GM21737 (cell line): ENCODE measurements around the gene SP6.

Experiments
- ATAC-seq: cut with Tn5 transposase; IDR thresholded peaks from one replicate; pipeline ENCODE4 v1.9.1; 2021; ENCODE audit warnings: mild to moderate bottlenecking, moderate library complexity; ENCODE audit not compliant: unreplicated experiment

Gene SP6

DNA sequence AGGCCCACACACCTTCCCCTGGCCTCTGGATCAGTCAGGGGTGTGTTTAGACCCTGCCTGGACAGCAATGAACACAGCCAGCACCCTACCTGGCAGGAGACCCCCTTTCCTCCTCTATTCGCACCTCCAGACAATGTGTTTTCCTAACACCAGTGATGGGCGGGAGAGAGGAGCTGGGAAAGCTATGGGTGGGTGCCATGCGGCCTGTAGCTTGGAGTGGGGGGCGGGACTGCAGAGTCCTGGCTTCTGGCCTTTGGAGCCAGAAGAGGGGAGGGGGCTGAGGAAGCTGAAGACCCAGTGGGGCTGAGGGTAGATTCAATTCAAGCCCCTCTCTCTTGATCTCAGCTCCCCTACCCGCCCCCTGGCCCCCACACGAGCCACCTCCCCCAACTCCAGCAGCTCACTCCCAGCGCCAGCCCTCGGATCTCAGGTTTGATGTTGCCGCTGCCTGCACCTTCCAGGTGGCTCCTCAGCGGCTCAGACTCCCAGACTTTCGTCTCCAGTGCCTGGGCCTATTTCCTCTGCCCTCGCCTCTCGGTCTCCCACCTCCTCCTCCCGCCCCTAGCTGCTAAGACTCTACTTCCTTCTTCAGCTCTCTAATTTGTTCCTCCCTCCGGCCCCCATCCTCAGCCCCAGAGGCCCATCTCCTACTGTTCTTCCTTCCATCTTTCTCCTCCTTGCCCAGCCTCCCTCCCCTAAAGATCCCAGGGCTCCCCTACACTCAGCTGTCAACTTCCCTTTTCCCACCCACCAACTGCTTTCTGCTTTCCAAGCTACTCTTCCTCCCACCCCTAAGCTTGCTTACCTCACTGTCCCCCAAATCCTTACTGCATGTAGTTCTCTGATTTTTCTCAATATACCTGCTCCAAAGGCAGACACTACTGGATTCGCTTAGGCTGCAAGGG, 6.8 kb upstream of the SP6 start:
- no peak for ATAC-seq

- no peak for ATAC-seq
Measured at GRCh38 chr17:47856830-47857229, 5.9 kb upstream of the SP6 start.

DNA sequence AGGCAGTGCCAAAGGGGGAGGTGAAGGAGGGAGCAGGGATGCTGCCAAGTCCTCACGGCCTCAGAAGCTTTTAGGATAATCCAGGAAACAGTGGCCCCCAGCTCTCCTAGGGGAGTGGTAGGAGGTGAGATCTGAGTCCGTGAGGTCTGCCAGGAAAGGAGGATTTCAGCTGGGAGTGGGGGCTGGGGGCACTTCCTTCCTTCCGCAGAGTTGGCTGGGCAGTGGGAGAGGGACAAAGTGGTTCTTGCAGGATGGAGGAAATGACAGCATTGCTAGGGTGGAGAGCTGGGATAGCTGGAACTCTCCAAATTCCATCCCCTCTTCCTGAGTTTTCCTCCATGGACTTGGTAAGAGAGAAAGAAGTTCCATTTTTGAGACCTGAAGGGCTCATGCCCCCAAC, 4.8 kb upstream of the SP6 start:
- ATAC-seq: no peak

DNA sequence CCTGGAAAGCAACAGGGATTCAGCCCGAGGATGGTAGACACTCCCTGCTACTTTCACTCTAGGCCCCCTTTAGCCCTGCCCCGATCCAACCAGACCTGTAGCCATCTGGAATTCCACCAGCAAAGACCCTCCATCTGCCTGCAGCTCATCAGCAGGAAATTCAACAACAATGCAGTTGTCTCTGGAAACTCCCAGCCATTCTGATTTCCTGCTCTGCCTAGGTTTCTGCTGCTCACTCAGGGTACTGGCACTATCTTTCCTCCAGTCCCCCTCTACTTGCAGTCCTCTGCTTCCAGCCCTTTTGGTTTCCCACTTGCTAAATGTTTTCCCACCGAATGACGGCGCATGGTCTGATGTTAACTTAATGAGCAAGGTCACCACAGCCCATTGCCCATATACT, 2.7 kb upstream of the SP6 start:
- no peak for ATAC-seq

GRCh38 chr17:47852113-47852949, 1.4 kb upstream of the SP6 start:
- ATAC-seq: no peak

DNA sequence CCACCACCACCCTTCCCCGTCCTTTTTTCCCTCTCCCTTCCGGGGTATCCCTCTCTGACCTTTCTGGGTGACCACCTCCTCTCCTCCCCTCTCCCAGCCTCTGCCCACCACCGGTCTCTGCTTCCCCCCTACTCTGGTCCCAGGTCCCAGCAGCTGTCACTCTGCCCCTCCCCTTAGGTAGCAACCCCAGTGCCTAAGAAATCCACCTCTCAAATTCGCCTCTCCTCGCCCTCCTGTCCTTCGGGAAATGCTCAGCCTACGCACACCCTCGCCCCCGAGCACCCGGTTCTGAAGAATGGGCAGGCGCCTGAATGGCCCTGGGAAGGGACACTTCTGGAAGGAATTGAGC, 775 bp upstream of the SP6 start:
- ATAC-seq: no peak

- ATAC-seq: no peak
Measured at GRCh38 chr17:47850373-47850691, 631 bp downstream of the SP6 start.

DNA sequence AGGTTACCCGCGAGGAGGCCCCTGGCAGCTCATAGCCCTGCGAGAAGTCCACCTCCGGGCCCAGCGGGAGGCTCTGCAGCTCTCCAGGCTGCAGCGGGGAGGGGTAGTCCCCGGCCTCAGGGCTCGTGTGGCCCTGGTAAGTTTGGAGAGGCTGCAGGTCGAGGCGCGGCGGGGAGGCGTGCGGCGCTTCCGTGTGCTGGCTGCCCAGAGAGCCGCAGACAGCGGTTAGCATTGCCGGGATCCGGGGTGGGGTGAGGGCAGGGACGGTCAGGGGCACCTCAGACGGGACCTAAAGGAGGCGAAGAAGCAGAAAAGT, 2.8 kb downstream of the SP6 start:
- no peak for ATAC-seq

DNA sequence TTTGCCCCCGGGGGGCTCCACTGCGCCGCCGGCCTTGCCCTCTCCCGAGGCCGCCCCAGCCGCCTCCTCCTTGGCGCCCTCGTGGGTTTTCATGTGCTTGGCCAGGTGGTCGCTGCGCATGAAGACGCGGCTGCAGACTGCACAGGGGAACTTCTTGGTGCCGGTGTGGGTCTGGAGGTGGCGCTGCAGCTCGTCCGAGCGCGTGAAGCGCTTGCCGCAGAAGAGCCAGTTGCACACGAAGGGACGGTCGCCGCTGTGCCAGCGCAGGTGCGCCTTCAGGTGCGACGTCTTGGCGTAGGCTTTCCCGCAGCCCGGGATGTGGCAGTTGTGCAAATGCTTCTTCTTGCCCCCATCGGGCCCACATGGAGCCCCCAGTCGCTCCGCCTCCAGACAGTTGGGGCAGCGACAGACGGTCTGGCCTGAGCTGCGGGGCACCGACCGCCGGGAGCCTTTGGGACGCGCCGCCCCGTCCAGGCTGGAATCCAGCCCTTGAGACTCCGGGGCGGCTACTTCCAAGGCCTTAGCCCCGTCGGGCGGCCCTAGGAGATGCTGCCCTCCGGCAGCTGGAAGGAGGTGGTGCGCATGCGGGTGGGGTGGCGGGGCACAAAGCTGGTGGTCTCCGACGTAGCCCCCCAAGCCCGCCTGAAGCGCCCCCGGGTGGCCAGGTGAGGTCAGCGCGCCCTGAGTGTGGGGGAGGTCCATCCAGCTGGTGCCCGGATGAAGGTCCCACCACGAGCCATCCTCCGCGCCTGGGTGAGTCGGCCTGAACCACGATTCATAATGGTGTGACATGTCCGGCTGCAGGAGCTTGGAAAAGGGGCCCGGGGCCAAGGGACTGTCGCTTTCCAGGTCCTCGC, 3.4 kb downstream of the SP6 start:
- no peak for ATAC-seq

DNA sequence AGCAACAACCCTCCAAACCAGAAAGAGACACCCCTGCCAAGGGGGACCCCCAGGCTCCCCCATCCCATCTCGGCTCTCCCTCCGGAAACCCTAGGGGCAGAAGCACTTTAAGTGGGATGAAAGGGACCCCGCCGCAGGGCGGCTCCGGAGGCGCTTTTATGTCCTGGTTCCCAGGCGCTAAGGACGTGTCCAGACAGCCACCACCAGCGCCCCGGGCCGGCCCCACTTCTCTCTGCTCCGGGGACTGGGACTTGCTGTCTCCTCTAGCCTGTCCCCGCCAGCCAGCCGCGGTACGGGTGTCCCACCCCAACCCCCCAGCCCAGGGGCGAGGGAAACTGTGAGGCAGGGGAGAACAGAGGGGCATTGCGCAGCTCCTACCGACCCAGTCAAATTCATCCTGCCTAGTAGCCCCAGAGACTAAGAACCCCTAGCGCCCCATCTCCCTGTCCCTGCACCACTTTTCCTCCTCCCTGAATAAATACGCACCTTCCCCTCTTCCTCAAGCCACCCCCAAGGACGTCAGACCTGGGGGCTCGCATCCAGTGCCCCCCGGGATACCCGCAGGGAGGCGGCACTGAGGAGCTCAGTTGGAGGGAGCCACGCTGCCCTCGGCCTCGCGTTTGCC, 4.1 kb downstream of the SP6 start:
- no peak for ATAC-seq

DNA sequence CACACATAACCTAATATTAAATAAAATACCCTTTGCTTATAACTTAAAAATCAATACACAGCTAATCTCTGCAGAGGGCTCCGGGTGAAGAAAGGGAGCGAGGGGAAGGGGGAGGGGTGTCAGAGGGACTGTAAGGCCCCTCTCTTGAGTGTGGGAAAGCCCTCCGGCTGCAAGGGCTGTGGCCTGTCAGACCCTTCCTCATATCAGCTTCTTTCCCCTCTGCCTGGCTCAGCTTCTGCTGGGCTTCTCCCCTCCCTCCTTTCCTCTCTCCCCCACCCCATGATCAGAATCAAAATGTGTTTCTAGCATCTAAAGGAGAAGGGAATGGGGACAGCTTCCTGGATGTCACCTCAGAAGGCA, 5.3 kb downstream of the SP6 start:
- ATAC-seq: no peak

DNA sequence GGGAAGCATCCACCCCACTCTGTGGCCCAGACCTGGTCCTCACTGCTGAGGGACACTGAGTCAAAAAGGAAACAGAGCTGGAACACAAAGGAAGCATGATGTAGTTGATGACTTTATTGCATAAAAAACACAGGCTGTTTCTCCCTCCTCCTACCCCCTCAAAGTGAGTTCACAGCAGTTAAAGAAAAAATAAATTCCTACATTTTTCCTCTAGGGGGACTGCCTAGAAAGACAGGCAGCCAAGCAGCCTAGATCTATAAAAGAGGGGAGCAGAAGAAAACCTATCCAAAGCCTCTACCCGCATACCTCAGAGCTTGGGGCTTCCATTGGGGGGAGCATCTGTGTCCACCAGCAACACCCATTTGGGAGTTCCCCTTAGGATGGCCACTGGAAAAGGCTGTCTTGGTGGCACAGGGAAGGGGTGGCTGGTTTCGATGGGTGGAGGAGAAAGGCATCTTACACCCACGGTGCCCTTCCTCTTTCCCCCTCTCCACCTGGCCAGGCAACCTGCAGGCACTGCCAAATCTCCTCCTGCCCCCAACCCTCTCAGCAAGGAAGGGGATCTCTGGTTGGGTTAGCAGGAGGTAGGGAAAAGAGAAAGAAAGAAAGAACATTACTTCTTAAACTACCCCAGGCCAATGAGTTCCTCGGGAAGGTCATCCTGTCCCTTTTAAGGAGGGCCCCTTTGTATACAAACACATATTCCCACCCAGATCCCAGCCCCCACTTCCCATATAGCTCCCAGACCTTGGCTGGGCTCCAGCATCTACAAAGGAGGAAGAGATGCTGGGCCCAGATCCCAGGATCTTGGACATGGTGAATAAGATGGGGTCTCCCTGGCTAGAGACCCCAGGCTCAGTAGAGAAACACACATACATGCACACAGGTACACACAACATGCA, 5.9 kb downstream of the SP6 start:
- ATAC-seq: no peak

GRCh38 chr17:47844227-47844626, 6.7 kb downstream of the SP6 start:
- no peak for ATAC-seq

DNA sequence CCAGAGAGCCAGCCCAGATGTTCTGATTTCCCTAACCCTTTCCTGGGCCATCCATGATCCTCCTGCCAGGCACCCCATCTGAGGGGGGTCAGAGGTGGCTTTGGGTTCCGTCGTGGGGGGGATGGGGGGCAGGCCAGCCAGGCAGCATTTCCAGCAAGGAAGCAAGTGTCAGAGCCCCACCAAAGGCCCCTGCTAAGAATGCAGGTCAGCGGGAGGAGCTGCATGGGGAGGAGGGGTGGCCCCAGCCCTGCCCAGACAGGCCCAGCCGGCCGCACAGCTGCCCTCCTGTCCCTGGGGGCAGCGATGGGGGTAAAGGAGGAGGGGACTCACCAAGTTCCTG, 7.6 kb downstream of the SP6 start:
- no peak for ATAC-seq

GRCh38 chr17:47841488-47842291, 9.3 kb downstream of the SP6 start:
- no peak for ATAC-seq

- peak; percentile 80 for ATAC-seq
Measured at GRCh38 chr17:47840742-47841487, 10.0 kb downstream of the SP6 start, which contains the start of gene SCRN2. Gene SCRN2, minus strand, starts transcription at chr17:47841273. Its CDS starts 430 bp downstream, at chr17:47840843.

- ATAC-seq: no peak
Measured at GRCh38 chr17:47840001-47840741, 10.8 kb downstream of the SP6 start.

DNA sequence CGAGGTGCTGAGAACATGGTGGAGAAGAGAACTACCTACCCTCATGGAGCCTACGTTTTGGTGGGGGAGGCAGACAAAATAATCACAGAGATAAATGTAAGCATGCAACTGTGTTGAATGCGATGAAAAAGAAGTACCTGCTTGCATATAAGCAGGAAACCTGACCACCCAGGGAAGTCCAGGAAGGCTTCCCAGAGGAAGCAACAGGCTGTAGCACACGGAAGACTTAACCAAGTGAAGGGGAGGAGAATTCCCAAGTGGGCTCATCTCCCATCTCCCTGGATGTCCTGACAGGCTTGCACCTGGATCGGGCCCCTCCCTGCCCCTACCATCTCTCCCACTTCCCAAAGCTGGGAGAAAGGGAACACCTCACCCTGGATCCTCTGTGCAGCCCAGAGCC, 11.9 kb downstream of the SP6 start:
- ATAC-seq: no peak
